ENCODE results near the gene PEAK1. TPM values are rescaled to one million over a fixed set of nuclear protein-coding genes. Genes with fewer than 3 reads are reported as not detected.

Gene PEAK1
- polyA plus RNA-seq, 1 experiment: 40.7 TPM

DNA sequence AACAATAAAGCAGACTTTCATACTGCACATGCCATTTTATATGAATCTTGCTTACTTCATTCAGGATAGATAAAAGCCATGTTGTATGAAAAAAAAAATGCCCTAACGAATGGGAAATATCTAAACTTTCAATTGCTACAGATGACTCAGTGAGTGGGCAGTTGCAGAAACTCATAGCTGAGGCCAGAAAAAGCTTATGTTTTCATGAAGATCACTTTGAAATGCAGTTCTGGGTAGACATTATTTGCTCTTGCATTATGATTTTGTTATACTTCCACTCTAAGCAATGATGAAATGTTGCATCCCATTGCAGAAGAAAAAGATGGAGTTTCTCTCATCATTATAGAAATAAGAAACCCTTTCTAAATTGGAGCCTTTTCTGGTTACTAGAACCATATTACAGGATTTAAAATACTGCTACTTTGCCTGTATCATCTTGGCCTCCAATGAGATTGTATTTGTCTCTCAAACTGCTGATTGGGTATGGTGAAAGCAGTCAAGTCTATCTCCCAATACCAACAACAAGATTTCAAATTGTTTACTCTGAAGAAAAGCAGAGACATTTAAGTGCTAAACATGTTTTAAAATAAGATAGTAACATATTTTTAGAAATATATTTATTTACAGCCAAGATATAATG, 17.0 kb downstream of the PEAK1 start:
- no peak overlapping the region for H3K4me3 ChIP-seq (ENCODE audit: low read depth, low read length)
- no peaks in the 10 kb centered on the region for H3K27me3 ChIP-seq (ENCODE audit: control insufficient read depth, insufficient read depth, low read length)
- POLR2A ChIA-PET: no interaction called here
- no peak for TF ChIP-seq CTCF (IDR thresholded peaks at IDR 0.05; ENCODE audit: insufficient read depth, low read depth, low read length)
- H3K36me3 ChIP-seq (ENCODE audit: control insufficient read depth, insufficient read depth, low read length): no peaks in the 10 kb centered on the region
- CTCF ChIA-PET: interaction anchor here (0.6 kb wide), 2 partner anchors 106 to 107 kb away, joined by 3 to 5 read pairs; no protein-coding TSS in a partner anchor
- peak; percentile 52 for DNase-seq (ENCODE audit: low read depth)

DNA sequence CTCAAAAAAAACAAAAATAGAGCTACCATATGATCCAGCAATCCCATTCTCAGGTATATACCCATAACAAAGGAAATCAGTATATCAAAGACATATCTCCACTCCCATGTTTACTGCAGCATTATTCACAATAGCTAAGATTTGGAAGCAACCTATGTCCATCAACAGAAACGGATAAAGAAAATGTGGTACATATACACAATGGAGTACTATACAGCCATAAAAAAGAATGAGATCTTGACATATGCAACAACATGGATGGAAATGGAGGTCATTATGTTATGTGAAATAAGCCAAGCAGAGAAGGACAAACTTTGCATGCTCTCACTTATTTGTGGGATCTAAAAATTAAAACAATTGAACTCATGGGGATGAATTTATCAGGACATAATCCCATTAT, 19.6 kb downstream of the PEAK1 start:
- POLR2A ChIA-PET: no interaction called here
- H3K36me3 ChIP-seq (ENCODE audit: control insufficient read depth, insufficient read depth, low read length): no peaks in the 10 kb centered on the region
- CTCF ChIA-PET: no interaction called here

GRCh38 chr15:77398927-77399326, 21.0 kb downstream of the PEAK1 start:
- ChIA-PET POLR2A (no interaction called here), CTCF (no interaction called here)
- no peak for DNase-seq (ENCODE audit: low read depth)
- Histone ChIP-seq H3K4me3 (ENCODE audit: low read depth, low read length) (no peak overlapping the region), H3K36me3 (ENCODE audit: control insufficient read depth, insufficient read depth, low read length) (no peaks in the 10 kb centered on the region), H3K27me3 (ENCODE audit: control insufficient read depth, insufficient read depth, low read length) (no peaks in the 10 kb centered on the region)
- TF ChIP-seq CTCF (IDR thresholded peaks at IDR 0.05; ENCODE audit: insufficient read depth, low read depth, low read length): no peak

More for the DNA sequence above, 19.6 kb downstream of the PEAK1 start:
- no peak for TF ChIP-seq CTCF (IDR thresholded peaks at IDR 0.05; ENCODE audit: insufficient read depth, low read depth, low read length)
- Histone ChIP-seq H3K4me3 (ENCODE audit: low read depth, low read length) (no peak overlapping the region), H3K27me3 (ENCODE audit: control insufficient read depth, insufficient read depth, low read length) (no peaks in the 10 kb centered on the region)
- DNase-seq (ENCODE audit: low read depth): no peak

DNA sequence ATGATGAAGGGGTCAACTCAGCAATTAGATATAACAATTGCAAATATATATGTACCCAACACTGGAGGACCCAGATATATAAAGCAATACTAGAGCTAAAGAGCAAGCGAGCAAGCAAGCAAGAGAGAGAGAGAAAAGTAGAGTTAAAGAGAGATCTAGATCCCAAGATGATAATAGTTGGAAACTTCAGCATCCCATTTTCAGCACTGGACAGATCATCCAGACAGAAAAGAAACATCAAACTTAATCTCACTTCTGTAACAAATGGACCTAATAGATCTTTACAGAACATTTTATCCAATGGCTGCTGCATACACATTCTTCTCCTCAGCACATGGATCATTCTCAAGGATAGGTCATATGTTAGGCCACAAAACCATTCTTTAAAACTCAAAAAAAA, 23.2 kb downstream of the PEAK1 start:
- peaks cover 2% of the 10 kb centered on the region; the same call in 1 of the 2 replicates for H3K36me3 ChIP-seq (ENCODE audit: control insufficient read depth, insufficient read depth, low read length)
- ChIA-PET CTCF (no interaction called here), POLR2A (no interaction called here)
- no peaks in the 10 kb centered on the region for H3K27me3 ChIP-seq (ENCODE audit: control insufficient read depth, insufficient read depth, low read length)
- no peak overlapping the region for H3K4me3 ChIP-seq (ENCODE audit: low read depth, low read length)
- DNase-seq (ENCODE audit: low read depth): no peak
- no peak for TF ChIP-seq CTCF (IDR thresholded peaks at IDR 0.05; ENCODE audit: insufficient read depth, low read depth, low read length)

GRCh38 chr15:77395013-77395774, 24.7 kb downstream of the PEAK1 start:
- no peak for DNase-seq (ENCODE audit: low read depth)
- Histone ChIP-seq H3K4me3 (ENCODE audit: low read depth, low read length) (no peak overlapping the region), H3K36me3 (ENCODE audit: control insufficient read depth, insufficient read depth, low read length) (peaks cover 2% of the 10 kb centered on the region; the same call in 1 of the 2 replicates), H3K27me3 (ENCODE audit: control insufficient read depth, insufficient read depth, low read length) (no peaks in the 10 kb centered on the region)
- POLR2A ChIA-PET: no interaction called here
- no peak for TF ChIP-seq CTCF (IDR thresholded peaks at IDR 0.05; ENCODE audit: insufficient read depth, low read depth, low read length)
- CTCF ChIA-PET: no interaction called here
